ENCODE measurements around the gene NUP62. TPM values are rescaled to one million over a fixed set of nuclear protein-coding genes. Genes with fewer than 3 reads are reported as not detected.

NUP62 gene
- total and polyA plus RNA-seq, 2 experiments from 2014 or later = 55.5 to 99.4 TPM

- H2AFZ ChIP-seq = no peak overlapping the region; the same call in 1 of the 2 replicates
Observed at GRCh38 chr19:49954933-49955332, 25.6 kb upstream of the NUP62 start.

More at GRCh38 chr19:49954933-49955332, 25.6 kb upstream of the NUP62 start:
- peaks cover 12% of the 10 kb centered on the region for H3K9me3 Mint-ChIP-seq
- Histone ChIP-seq H3K27me3 (ENCODE audit: insufficient read depth) (no peaks in the 10 kb centered on the region), H3K9me2 (ENCODE audit: insufficient read depth) (no peaks in the 10 kb centered on the region), H3K27ac (ENCODE audit: low read depth) (no peak overlapping the region), H3K4me2 (no peak overlapping the region), H3K36me3 (ENCODE audit: insufficient read depth) (no peaks in the 10 kb centered on the region), H4K20me1 (replicated peaks; ENCODE audit: insufficient read depth) (no peaks in the 10 kb centered on the region), H3F3A (replicated peaks; ENCODE audit: low read depth) (no peaks in the 10 kb centered on the region), H3K4me1 (ENCODE audit: insufficient read depth) (peaks cover 39% of the 10 kb centered on the region; the same call in 1 of the 2 replicates), H3K4me3 (no peak overlapping the region), H3K79me2 (replicated peaks; ENCODE audit: insufficient read depth) (no peaks in the 10 kb centered on the region)
- no peaks in the 10 kb centered on the region; the same call in 2 of the 3 replicates for H3K36me3 Mint-ChIP-seq (ENCODE audit: low read depth)
- DNase-seq (ENCODE audit: low spot score) (no peak), ATAC-seq (no peak)
- peaks cover 12% of the 10 kb centered on the region for H3K27me3 Mint-ChIP-seq (ENCODE audit: insufficient read depth, low read depth, poor library complexity)
- no peak overlapping the region for H3K27ac Mint-ChIP-seq
- no peak overlapping the region for H3K4me3 Mint-ChIP-seq
- TF ChIP-seq ZNF331 (CRISPR knock-in tag; IDR thresholded peaks at IDR 0.05; ENCODE audit: low read depth) (no peak), JUNB (IDR thresholded peaks at IDR 0.05; ENCODE audit: unreplicated experiment) (no peak), CREB1 (CRISPR knock-in tag; IDR thresholded peaks at IDR 0.05; ENCODE audit: low read depth) (no peak), STAT1 (IDR thresholded peaks at IDR 0.05; ENCODE audit: unreplicated experiment) (no peak), POLR2AphosphoS5 (IDR thresholded peaks at IDR 0.05; ENCODE audit: low read depth) (no peak), NANOG (IDR thresholded peaks at IDR 0.05; ENCODE audit: borderline replicate concordance) (no peak), ETS1 (IDR thresholded peaks at IDR 0.05) (no peak), EZH2 (IDR thresholded peaks at IDR 0.05; ENCODE audit: low read depth, unreplicated experiment) (no peak), ZNF114 (CRISPR knock-in tag; IDR thresholded peaks at IDR 0.05) (no peak), EZH2phosphoT487 (IDR thresholded peaks at IDR 0.05; ENCODE audit: unreplicated experiment) (no peak)
- TF ChIP-seq, protein P1, sequence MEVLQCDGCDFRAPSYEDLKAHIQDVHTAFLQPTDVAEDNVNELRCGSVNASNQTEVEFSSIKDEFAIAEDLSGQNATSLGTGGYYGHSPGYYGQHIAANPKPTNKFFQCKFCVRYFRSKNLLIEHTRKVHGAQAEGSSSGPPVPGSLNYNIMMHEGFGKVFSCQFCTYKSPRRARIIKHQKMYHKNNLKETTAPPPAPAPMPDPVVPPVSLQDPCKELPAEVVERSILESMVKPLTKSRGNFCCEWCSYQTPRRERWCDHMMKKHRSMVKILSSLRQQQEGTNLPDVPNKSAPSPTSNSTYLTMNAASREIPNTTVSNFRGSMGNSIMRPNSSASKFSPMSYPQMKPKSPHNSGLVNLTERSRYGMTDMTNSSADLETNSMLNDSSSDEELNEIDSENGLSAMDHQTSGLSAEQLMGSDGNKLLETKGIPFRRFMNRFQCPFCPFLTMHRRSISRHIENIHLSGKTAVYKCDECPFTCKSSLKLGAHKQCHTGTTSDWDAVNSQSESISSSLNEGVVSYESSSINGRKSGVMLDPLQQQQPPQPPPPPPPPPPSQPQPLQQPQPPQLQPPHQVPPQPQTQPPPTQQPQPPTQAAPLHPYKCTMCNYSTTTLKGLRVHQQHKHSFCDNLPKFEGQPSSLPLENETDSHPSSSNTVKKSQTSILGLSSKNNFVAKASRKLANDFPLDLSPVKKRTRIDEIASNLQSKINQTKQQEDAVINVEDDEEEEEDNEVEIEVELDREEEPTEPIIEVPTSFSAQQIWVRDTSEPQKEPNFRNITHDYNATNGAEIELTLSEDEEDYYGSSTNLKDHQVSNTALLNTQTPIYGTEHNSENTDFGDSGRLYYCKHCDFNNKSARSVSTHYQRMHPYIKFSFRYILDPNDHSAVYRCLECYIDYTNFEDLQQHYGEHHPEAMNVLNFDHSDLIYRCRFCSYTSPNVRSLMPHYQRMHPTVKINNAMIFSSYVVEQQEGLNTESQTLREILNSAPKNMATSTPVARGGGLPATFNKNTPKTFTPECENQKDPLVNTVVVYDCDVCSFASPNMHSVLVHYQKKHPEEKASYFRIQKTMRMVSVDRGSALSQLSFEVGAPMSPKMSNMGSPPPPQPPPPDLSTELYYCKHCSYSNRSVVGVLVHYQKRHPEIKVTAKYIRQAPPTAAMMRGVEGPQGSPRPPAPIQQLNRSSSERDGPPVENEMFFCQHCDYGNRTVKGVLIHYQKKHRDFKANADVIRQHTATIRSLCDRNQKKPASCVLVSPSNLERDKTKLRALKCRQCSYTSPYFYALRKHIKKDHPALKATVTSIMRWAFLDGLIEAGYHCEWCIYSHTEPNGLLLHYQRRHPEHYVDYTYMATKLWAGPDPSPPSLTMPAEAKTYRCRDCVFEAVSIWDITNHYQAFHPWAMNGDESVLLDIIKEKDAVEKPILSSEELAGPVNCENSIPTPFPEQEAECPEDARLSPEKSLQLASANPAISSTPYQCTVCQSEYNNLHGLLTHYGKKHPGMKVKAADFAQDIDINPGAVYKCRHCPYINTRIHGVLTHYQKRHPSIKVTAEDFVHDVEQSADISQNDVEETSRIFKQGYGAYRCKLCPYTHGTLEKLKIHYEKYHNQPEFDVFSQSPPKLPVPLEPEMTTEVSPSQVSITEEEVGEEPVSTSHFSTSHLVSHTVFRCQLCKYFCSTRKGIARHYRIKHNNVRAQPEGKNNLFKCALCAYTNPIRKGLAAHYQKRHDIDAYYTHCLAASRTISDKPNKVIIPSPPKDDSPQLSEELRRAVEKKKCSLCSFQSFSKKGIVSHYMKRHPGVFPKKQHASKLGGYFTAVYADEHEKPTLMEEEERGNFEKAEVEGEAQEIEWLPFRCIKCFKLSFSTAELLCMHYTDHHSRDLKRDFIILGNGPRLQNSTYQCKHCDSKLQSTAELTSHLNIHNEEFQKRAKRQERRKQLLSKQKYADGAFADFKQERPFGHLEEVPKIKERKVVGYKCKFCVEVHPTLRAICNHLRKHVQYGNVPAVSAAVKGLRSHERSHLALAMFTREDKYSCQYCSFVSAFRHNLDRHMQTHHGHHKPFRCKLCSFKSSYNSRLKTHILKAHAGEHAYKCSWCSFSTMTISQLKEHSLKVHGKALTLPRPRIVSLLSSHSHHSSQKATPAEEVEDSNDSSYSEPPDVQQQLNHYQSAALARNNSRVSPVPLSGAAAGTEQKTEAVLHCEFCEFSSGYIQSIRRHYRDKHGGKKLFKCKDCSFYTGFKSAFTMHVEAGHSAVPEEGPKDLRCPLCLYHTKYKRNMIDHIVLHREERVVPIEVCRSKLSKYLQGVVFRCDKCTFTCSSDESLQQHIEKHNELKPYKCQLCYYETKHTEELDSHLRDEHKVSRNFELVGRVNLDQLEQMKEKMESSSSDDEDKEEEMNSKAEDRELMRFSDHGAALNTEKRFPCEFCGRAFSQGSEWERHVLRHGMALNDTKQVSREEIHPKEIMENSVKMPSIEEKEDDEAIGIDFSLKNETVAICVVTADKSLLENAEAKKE (CRISPR knock-in tag; IDR thresholded peaks at IDR 0.05) = no peak
- TF ChIP-seq, protein P2, sequence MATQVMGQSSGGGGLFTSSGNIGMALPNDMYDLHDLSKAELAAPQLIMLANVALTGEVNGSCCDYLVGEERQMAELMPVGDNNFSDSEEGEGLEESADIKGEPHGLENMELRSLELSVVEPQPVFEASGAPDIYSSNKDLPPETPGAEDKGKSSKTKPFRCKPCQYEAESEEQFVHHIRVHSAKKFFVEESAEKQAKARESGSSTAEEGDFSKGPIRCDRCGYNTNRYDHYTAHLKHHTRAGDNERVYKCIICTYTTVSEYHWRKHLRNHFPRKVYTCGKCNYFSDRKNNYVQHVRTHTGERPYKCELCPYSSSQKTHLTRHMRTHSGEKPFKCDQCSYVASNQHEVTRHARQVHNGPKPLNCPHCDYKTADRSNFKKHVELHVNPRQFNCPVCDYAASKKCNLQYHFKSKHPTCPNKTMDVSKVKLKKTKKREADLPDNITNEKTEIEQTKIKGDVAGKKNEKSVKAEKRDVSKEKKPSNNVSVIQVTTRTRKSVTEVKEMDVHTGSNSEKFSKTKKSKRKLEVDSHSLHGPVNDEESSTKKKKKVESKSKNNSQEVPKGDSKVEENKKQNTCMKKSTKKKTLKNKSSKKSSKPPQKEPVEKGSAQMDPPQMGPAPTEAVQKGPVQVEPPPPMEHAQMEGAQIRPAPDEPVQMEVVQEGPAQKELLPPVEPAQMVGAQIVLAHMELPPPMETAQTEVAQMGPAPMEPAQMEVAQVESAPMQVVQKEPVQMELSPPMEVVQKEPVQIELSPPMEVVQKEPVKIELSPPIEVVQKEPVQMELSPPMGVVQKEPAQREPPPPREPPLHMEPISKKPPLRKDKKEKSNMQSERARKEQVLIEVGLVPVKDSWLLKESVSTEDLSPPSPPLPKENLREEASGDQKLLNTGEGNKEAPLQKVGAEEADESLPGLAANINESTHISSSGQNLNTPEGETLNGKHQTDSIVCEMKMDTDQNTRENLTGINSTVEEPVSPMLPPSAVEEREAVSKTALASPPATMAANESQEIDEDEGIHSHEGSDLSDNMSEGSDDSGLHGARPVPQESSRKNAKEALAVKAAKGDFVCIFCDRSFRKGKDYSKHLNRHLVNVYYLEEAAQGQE (IDR thresholded peaks at IDR 0.05; ENCODE audit: unreplicated experiment) = no peak
- TF ChIP-seq, protein P3, sequence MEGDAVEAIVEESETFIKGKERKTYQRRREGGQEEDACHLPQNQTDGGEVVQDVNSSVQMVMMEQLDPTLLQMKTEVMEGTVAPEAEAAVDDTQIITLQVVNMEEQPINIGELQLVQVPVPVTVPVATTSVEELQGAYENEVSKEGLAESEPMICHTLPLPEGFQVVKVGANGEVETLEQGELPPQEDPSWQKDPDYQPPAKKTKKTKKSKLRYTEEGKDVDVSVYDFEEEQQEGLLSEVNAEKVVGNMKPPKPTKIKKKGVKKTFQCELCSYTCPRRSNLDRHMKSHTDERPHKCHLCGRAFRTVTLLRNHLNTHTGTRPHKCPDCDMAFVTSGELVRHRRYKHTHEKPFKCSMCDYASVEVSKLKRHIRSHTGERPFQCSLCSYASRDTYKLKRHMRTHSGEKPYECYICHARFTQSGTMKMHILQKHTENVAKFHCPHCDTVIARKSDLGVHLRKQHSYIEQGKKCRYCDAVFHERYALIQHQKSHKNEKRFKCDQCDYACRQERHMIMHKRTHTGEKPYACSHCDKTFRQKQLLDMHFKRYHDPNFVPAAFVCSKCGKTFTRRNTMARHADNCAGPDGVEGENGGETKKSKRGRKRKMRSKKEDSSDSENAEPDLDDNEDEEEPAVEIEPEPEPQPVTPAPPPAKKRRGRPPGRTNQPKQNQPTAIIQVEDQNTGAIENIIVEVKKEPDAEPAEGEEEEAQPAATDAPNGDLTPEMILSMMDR (conservative IDR thresholded peaks at IDR 0.05; ENCODE audit: low read depth in 2 of 2) = no peak
- H3K4me1 Mint-ChIP-seq = peaks cover 31% of the 10 kb centered on the region
